SU-DHL-6 (cell line): ENCODE measurements around the gene SPATA31A3.
"Not testable (repeated sequence)": the region's sequence is repeated elsewhere in the genome, so short reads cannot be mapped to it uniquely, and the experiment has no call there.

Experiments
- H2AFZ ChIP-seq: fragments of 200-600 bp; sonication (generic); 2 replicates; pipeline ENCODE4 v1.6.1; 2014; ENCODE audit warnings: low read depth, mild to moderate bottlenecking, moderate library complexity, mixed read lengths, antibody characterized with exemption, low read length; ENCODE audit not compliant: severe bottlenecking
- H3F3A ChIP-seq: fragments of 200-600 bp; shearing (Covaris generic); 2 replicates; pipeline ENCODE4 v1.6.0; 2016; ENCODE audit warnings: antibody characterized with exemption, mild to moderate bottlenecking; ENCODE audit not compliant: insufficient read depth
- H3K27ac ChIP-seq: fragments of 200-600 bp; sonication (generic); 2 replicates; pipeline ENCODE4 v1.5.1; 2016; ENCODE audit warnings: low read depth, mild to moderate bottlenecking, low read length, moderate library complexity, mixed read lengths
- H3K27me3 ChIP-seq: fragments of 200-600 bp; sonication (generic), shearing (Covaris generic); 2 replicates; pipeline ENCODE4 v1.6.0; 2014; ENCODE audit warnings: mild to moderate bottlenecking, low read length
- H3K36me3 ChIP-seq: fragments of 200-600 bp; sonication (generic); 2 replicates; pipeline ENCODE4 v1.6.1; 2014; ENCODE audit warnings: mild to moderate bottlenecking, low read length, mixed read lengths
- H3K4me2 ChIP-seq: fragments of 300-600, 200-600 bp; shearing (Covaris generic), sonication (generic); 2 replicates; pipeline ENCODE4 v1.6.0; 2014; ENCODE audit warnings: low read length, low read depth, mild to moderate bottlenecking; ENCODE audit not compliant: poor library complexity, severe bottlenecking
- H3K4me3 ChIP-seq: fragments of 200-600 bp; sonication (generic); 2 replicates; pipeline ENCODE4 v1.5.1; 2014; ENCODE audit warnings: antibody characterized with exemption, low read length, mild to moderate bottlenecking, mixed read lengths; ENCODE audit not compliant: insufficient read depth, poor library complexity, severe bottlenecking
- H3K79me2 ChIP-seq: fragments of 200-600 bp; sonication (generic); 2 replicates; pipeline ENCODE4 v1.6.1; 2014; ENCODE audit warnings: mild to moderate bottlenecking, low read length, moderate library complexity; ENCODE audit not compliant: insufficient read depth
- H3K9ac ChIP-seq: fragments of 200-600 bp; sonication (generic); 2 replicates; pipeline ENCODE4 v1.7.0; 2014; ENCODE audit warnings: mild to moderate bottlenecking, low read length
- H3K9me2 ChIP-seq: fragments of 200-600 bp; sonication (generic); replicated peaks from 2 replicates; pipeline ENCODE4 v1.6.1; 2014; ENCODE audit warnings: low read length; ENCODE audit not compliant: insufficient read depth
- H3K9me3 ChIP-seq: fragments of 200-600 bp; sonication (generic); 2 replicates; pipeline ENCODE4 v1.6.1; 2014; ENCODE audit warnings: low read length, mixed read lengths; ENCODE audit not compliant: insufficient read depth
- H4K20me1 ChIP-seq: fragments of 200-600 bp; sonication (generic); 2 replicates; pipeline ENCODE4 v1.6.1; 2014; ENCODE audit warnings: low read depth, mild to moderate bottlenecking, antibody characterized with exemption, low read length, moderate library complexity, mixed read lengths

SPATA31A3 gene

DNA sequence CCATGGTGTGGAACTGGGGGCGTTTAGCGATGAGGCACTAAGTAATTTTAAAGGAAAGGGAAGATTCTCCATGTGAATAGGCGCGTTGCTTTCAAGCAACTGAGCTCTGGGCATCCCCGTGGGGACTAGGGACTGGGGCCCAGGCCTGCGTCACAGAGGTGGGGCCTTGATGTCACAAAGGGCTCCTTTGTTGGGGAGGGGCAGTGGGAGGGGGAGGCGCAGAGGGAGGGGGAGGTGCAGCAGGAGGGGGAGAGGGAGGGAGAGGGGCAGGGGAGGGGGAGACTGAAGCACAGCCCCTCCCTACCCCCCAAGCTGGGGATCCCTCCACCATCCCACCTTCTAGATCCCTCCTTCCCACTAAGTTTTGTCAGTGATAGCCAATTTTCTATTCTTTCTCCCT, at the start of gene SPATA31A3:
TSS of gene SPATA31A3 (minus strand) at position 101 of the 400 bp plus-strand sequence. CDS start at position 72, 29 bp downstream.
- H3K79me2 ChIP-seq, H3K36me3 ChIP-seq, H3K27me3 ChIP-seq, H3K27ac ChIP-seq, H3K4me2 ChIP-seq, H4K20me1 ChIP-seq, H2AFZ ChIP-seq, H3K9me3 ChIP-seq, H3K9me2 ChIP-seq, H3K9ac ChIP-seq, H3F3A ChIP-seq, H3K4me3 ChIP-seq: not testable (repeated sequence)

DNA sequence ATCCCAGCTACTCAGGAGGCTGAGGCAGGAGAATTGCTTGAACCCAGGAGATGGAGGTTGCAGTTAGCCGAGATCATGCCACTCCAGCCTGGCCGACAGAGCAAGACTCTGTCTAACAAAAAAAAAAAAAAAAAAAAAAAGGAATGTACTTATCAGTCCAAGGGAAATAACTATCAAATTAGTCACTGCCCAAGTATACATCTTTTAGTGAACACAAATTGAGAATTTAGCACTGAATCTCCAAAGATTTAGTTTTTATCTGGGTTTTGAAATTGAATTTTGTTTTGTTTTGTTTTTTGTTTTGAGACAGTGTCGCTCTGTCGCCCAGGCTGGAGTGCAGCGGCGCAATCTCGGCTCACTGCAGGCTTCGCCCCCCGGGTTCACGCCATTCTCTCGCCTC, 39.8 kb downstream of the SPATA31A3 start:
- not testable (repeated sequence) for H3K4me2 ChIP-seq, H3F3A ChIP-seq, H3K9ac ChIP-seq, H3K9me3 ChIP-seq, H4K20me1 ChIP-seq, H3K79me2 ChIP-seq, H3K27ac ChIP-seq, H3K4me3 ChIP-seq, H2AFZ ChIP-seq, H3K27me3 ChIP-seq, H3K9me2 ChIP-seq, H3K36me3 ChIP-seq

DNA sequence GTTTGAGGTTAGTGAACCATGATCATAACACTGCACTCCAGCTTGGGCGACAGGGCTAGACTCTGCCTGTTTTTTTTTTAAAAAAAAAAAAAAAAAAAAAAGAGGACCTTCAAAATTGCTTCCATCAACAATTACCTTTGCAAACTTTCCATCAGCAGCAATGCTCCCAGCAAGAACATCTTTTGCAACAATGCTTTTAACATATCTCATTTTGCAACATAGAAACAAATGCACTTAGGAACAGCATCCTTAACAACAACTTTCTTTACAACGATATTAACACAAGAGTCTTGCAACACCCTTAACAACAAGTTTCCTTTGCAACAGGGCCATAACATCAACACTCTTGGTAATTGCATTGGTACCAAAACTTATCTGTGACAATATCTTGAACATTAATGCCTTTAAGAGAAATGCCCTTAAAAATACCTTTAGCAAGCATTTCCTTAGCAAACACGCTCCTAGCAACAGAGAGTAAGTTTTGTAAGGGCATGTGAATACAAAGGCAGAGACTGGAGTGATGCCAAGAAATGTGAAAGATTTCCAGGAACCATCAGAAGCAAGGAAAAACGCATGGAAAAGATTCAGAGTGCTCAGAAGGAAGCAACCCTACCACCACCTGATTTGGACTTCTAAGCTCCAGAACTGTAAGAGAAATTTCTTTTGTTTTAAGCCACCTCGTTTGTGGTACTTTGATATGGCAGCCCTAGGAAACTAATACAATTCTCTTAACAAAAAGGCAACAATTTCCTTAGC, 49.8 kb downstream of the SPATA31A3 start:
- not testable (repeated sequence) for H3K27me3 ChIP-seq, H3K79me2 ChIP-seq, H3K4me2 ChIP-seq, H3K27ac ChIP-seq, H4K20me1 ChIP-seq, H3K4me3 ChIP-seq, H3K9me3 ChIP-seq, H3K9me2 ChIP-seq, H3K9ac ChIP-seq, H2AFZ ChIP-seq, H3K36me3 ChIP-seq, H3F3A ChIP-seq

DNA sequence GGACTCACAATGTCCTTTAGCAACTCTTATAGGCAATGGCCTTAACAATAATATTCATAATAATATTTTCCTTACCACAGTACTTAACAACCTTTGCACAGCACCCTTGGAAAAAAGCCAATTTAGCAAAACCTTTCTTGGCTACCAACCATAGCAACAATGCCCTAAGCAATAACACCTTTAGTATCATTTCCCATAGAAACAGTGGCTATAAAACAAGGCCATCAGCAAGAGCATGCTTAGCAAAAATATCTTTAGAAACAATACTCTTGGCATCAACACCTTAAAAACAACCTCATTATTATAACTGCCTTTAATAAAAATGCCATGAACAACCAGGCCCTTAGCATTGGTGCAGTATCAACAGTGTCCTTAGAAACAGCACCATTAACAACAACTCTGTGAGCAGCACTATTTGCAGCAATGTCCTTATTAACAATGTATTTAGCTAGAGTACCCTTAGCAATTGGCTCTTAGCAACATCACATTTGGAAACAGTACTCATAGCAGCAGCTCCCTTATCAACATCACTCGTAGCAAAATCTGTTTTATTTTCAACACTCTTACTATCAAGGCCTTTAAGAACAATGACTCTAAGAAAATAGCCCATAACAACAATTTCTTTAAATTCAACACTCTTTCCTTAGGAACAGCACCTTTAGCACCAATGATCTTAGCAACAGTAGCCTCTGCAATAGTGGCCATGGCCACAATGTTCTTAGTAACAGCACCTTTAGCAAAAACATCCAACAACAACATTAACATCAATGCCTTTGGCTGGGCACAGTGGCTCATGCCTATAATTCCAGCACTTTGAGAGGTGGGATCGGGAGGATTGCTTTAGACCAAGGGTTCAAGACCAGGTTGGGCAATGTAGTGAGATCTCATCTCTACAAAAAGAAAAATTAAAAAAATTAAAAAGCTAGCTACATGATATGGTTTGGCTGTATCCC, 52.2 kb downstream of the SPATA31A3 start:
- not testable (repeated sequence) for H2AFZ ChIP-seq, H3K27ac ChIP-seq, H4K20me1 ChIP-seq, H3K9ac ChIP-seq, H3K36me3 ChIP-seq, H3K4me2 ChIP-seq, H3F3A ChIP-seq, H3K27me3 ChIP-seq, H3K9me3 ChIP-seq, H3K79me2 ChIP-seq, H3K9me2 ChIP-seq, H3K4me3 ChIP-seq

DNA sequence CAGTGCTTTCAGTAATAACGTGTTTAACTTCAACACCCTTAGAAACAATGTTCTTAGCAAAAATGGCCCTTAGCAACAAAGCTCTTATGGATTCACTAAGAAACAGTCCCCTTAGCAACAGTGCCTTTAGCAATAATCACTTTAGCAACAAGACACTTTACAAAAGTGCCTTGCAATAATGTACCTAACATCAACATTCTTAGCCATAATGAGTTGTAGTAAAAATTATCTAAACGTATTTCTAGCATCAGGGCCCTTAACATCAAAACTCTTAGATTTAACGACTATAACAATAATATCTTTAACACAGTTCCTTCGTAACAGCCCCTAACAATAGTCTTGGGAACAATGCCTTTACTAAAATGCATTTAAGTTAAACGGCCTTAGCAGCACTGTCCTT, 54.0 kb downstream of the SPATA31A3 start:
- H3K9ac ChIP-seq, H3K27ac ChIP-seq, H3F3A ChIP-seq, H3K79me2 ChIP-seq, H3K4me3 ChIP-seq, H3K36me3 ChIP-seq, H3K27me3 ChIP-seq, H3K4me2 ChIP-seq, H4K20me1 ChIP-seq, H2AFZ ChIP-seq, H3K9me3 ChIP-seq, H3K9me2 ChIP-seq: not testable (repeated sequence)

DNA sequence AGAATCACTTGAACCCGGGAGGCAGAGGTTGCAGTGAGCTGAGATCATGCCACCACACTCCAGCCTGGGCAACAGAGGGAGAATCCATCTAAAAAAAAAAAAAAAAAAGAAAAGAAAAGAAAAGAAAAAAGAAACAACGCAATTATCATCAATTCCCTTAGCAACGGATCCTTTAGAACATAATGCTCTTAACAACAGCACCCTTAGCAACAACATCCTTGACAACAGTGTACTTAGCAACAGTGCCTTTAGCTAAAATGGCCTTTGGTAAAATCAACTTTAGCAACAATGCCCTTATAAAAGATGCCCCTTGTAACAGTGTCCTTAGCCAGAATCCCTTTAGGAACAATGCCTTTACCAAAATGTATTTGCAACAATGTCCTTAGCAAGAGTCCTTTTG, 54.7 kb downstream of the SPATA31A3 start:
- H4K20me1 ChIP-seq, H3K27me3 ChIP-seq, H3K4me2 ChIP-seq, H3K36me3 ChIP-seq, H3K4me3 ChIP-seq, H3F3A ChIP-seq, H2AFZ ChIP-seq, H3K79me2 ChIP-seq, H3K27ac ChIP-seq, H3K9me2 ChIP-seq, H3K9me3 ChIP-seq, H3K9ac ChIP-seq: not testable (repeated sequence)
